BLaER1 (cell line): ENCODE measurements around the gene CRYBG1.
"Not testable (repeated sequence)": the region's sequence is repeated elsewhere in the genome, so short reads cannot be mapped to it uniquely, and the experiment has no call there.

Experiments
- H3K27ac ChIP-seq: shearing (Covaris generic); formaldehyde crosslinking; 2 replicates; pipeline ENCODE4 v1.8.1; 2022
- H3K27me3 ChIP-seq: shearing (Covaris generic); formaldehyde crosslinking; 2 replicates; pipeline ENCODE4 v1.8.1; 2022
- H3K36me3 ChIP-seq: shearing (Covaris generic); formaldehyde crosslinking; 2 replicates; pipeline ENCODE4 v1.8.1; 2022
- H3K4me1 ChIP-seq: shearing (Covaris generic); formaldehyde crosslinking; 2 replicates; pipeline ENCODE4 v1.8.1; 2022
- H3K4me2 ChIP-seq: shearing (Covaris generic); formaldehyde crosslinking; 2 replicates; pipeline ENCODE4 v1.8.1; 2022
- H3K4me3 ChIP-seq: shearing (Covaris generic); formaldehyde crosslinking; 2 replicates; pipeline ENCODE4 v1.8.1; 2022
- H3K9ac ChIP-seq: shearing (Covaris generic); formaldehyde crosslinking; 2 replicates; pipeline ENCODE4 v1.8.1; 2022
- H3K9me3 ChIP-seq: shearing (Covaris generic); formaldehyde crosslinking; 2 replicates; pipeline ENCODE4 v1.8.1; 2022
- H4K20me1 ChIP-seq: shearing (Covaris generic); formaldehyde crosslinking; 2 replicates; pipeline ENCODE4 v1.8.1; 2022
- Cebpa-rat ChIP-seq: shearing (Covaris generic); IDR thresholded peaks from 2 replicates; pipeline ENCODE4 v1.8.1; 2022

CRYBG1 gene

DNA sequence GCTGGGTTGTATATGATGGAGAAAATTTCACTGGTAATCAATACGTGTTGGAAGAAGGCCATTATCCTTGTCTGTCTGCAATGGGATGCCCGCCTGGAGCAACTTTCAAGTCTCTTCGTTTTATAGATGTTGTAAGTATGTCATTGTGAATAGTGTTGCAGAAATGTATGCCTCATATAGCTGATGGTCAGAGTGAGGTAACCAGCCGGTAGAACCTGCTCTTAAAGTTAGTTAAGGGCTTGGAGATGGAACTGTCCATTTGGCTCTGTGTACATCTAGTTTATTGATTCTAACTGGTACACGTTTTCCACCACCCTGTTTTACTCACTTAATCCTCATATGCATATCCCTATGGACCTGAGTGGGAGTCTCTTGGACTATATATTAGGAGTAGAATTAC is 195.2 kb downstream of the CRYBG1 start:
- no peak for TF ChIP-seq Cebpa-rat
- Histone ChIP-seq H3K27me3 (no peaks in the 10 kb centered on the region), H3K9ac (no peak overlapping the region), H3K36me3 (no peaks in the 10 kb centered on the region), H3K9me3 (peaks cover 3% of the 10 kb centered on the region; the same call in 1 of the 2 replicates), H3K4me3 (no peak overlapping the region), H3K27ac (no peak overlapping the region), H4K20me1 (no peaks in the 10 kb centered on the region), H3K4me1 (peaks cover 21% of the 10 kb centered on the region), H3K4me2 (no peak overlapping the region)

DNA sequence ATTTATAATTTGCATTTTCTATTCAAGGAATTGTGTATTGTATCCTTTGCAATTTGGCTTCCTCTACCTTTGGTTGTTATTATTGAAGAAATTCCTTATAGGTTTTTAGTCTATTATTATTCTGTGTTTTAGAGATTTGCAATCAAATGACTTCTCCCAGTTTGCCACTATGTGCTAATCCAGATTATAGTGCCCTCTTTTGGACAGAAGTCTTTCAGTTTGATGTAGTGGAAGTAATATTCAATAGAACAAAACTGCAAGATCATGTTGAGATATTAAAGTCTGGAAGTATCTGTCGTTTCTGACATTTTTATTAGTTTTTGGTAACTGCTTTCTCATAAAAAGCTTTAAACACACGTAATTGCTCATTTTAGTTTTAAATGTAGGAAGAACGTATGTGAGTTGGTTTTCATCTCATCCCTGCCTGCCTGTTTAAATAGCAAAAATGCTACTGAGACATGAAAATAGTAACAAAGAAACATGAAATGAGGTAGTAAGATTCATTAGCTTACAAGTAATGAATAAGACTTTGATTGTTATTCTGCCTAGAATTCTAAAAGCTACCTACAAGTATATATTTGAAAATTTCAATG is 195.9 kb downstream of the CRYBG1 start:
- Histone ChIP-seq H3K4me3 (no peak overlapping the region), H4K20me1 (no peaks in the 10 kb centered on the region), H3K4me1 (peaks cover 23% of the 10 kb centered on the region), H3K36me3 (no peaks in the 10 kb centered on the region), H3K4me2 (no peak overlapping the region), H3K9me3 (no peaks in the 10 kb centered on the region; the same call in 1 of the 2 replicates), H3K9ac (no peak overlapping the region), H3K27me3 (no peaks in the 10 kb centered on the region), H3K27ac (no peak overlapping the region)
- no peak for TF ChIP-seq Cebpa-rat

DNA sequence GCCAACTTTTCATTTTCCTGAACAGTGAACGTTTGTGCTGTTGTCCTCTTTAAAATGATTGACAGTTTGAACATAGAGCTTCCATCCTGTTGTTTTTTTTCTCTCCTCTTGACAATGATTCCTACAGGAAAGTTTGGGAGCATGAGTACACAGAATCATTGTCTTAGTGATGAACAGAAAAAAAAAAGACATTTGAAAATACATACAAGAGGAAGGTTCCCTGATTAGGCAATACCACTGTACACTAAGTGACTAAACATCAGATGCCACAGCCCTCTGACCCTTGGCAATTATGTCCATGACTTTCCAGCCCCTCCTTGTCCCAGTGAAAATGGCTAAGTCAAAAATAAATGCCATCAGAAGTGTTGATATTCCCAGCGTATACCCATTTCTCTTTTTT is 197.3 kb downstream of the CRYBG1 start:
- no peaks in the 10 kb centered on the region for H3K9me3 ChIP-seq
- no peak overlapping the region for H3K4me3 ChIP-seq
- H3K36me3 ChIP-seq, result no peaks in the 10 kb centered on the region
- TF ChIP-seq Cebpa-rat, result no peak
- H3K4me2 ChIP-seq, result no peak overlapping the region
- H4K20me1 ChIP-seq, result no peaks in the 10 kb centered on the region
- H3K27ac ChIP-seq, result no peak overlapping the region
- H3K9ac ChIP-seq, result no peak overlapping the region
- H3K4me1 ChIP-seq, result peaks cover 17% of the 10 kb centered on the region
- no peaks in the 10 kb centered on the region for H3K27me3 ChIP-seq

DNA sequence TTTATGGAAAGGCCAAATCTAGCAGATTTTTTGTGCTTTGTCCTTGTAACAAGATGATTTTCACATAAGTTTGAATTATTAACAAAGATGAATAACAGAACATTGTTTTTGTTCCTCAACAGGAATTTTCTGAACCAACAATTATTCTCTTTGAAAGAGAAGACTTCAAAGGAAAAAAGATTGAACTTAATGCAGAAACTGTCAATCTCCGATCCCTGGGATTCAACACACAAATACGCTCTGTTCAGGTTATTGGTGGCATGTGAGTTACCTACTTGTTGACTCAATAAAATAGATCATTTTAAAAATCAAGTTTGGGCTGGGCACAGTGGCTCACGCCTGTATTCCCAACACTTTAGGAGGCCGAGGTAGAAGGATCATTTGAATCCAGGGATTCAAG is 197.8 kb downstream of the CRYBG1 start:
- Histone ChIP-seq H3K4me2 (no peak overlapping the region), H3K9me3 (no peaks in the 10 kb centered on the region), H3K4me3 (no peak overlapping the region), H3K27me3 (no peaks in the 10 kb centered on the region), H3K4me1 (peaks cover 12% of the 10 kb centered on the region), H3K27ac (no peak overlapping the region), H3K36me3 (no peaks in the 10 kb centered on the region), H3K9ac (no peak overlapping the region), H4K20me1 (no peaks in the 10 kb centered on the region)
- no peak for TF ChIP-seq Cebpa-rat

DNA sequence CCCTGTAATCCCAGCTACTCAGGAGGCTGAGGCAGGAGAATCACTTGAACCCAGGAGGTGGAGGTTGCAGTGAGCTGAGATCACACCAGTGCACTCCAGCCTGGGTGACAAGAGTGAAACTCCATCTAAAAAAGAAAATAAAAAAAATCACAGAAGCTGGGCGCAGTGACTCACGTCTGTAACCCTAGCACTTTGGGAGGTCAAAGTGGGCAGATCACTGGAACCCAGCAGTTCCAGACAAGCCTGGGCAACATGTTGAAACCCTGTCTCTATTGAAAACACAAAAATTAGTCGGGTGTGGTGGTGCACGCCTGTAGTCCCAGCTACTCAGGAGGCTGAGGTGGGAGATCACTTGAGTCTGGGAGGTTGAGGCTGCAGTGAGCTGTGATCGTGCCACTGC is 199.1 kb downstream of the CRYBG1 start:
- H3K9ac ChIP-seq, result not testable (repeated sequence)

DNA sequence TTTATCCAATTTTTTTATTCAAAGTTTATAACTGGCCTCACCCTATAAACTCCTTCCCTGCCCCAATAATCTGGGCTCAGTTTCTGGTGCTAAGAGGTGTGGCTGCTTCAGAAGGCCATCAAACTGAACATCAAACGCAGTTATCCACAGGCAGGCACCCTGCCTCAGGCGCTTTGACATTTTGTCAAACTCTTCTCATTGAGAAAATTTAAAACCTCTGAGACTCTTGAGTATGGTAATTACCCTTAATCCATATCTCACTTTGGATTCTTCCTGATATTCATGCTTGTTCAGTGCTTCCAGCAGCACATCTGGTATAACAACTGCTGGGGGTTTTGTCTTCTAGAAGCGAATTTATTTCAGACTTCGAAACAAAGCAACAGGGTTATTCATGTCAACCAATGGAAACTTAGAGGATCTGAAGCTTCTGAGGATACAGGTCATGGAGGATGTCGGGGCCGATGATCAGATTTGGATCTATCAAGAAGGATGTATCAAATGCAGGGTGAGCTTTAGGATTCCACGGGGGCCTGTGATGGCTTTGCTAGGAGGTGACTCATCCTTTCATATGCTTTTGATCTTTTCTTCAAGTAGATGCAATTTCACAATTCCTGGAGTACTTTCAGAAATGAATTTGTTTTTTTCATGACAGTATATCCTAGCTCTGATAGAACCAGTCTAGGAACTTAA is 200.6 kb downstream of the CRYBG1 start:
- H3K9ac ChIP-seq, result no peak overlapping the region
- H3K4me1 ChIP-seq, result peaks cover 7% of the 10 kb centered on the region; the same call in 1 of the 2 replicates
- H3K9me3 ChIP-seq, result no peaks in the 10 kb centered on the region
- H3K4me2 ChIP-seq, result no peak overlapping the region
- no peaks in the 10 kb centered on the region for H4K20me1 ChIP-seq
- H3K27ac ChIP-seq, result no peak overlapping the region
- TF ChIP-seq Cebpa-rat, result no peak
- no peak overlapping the region for H3K4me3 ChIP-seq
- no peaks in the 10 kb centered on the region for H3K36me3 ChIP-seq
- H3K27me3 ChIP-seq, result no peaks in the 10 kb centered on the region

More for the DNA sequence above, 199.1 kb downstream of the CRYBG1 start:
- not testable (repeated sequence) for H3K4me2 ChIP-seq, H3K36me3 ChIP-seq, H3K9me3 ChIP-seq, H3K4me1 ChIP-seq, H3K27ac ChIP-seq, H4K20me1 ChIP-seq, H3K4me3 ChIP-seq, H3K27me3 ChIP-seq

DNA sequence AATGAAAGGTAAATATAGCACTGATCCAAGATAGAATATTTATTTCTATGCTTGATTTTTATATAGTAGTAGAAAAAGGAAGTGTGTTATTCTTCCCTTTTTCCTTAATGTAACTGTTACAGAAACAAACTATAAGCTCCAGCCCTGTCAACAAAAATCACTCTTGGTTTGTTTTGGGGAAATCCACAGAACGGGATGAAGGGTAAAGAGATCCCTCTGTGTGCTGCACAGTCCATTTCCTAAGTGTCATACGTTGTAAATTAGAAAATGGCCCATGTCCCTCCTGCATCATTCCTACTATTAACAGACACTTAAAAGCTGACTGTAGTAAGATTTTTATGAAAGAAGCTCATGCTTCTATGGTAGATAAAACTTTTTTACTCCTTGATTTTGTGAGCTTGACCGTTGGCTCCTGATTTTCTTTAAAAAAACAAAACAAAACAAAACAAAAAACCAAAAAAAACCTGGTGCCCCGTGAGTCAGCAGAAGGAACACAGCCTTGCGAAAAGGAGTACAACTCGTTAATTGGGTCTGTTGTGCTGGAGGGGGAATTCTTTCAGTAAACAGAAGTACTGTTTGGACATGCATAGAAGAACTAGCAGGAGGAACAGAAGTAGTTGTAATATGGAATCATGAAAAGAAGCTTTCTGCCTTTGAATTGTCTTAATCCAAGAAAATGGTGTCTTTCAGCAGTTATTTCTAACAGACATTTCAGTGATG is 201.3 kb downstream of the CRYBG1 start:
- no peak overlapping the region for H3K27ac ChIP-seq

DNA sequence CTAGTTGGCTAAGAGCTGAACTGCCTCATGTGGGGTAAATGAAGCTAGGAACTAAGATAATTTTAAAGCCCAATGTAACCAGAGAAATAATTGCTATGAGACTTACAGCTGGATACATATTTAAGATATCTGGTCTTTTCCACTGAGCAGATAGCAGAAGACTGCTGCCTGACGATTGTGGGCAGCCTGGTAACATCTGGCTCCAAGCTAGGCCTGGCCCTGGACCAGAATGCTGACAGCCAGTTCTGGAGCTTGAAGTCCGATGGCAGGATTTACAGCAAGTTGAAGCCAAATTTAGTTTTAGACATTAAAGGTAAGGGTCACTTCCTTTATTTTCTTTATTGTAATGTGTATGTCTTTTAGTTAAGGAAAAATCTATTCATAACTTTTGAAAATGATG is 203.1 kb downstream of the CRYBG1 start:
- Histone ChIP-seq H3K36me3 (no peaks in the 10 kb centered on the region), H3K27ac (no peak overlapping the region), H3K27me3 (no peaks in the 10 kb centered on the region), H3K4me1 (peaks cover 7% of the 10 kb centered on the region; the same call in 1 of the 2 replicates), H3K9me3 (no peaks in the 10 kb centered on the region), H3K4me3 (no peak overlapping the region), H3K9ac (no peak overlapping the region), H4K20me1 (no peaks in the 10 kb centered on the region), H3K4me2 (no peak overlapping the region)
- TF ChIP-seq Cebpa-rat, result no peak

More for the DNA sequence above, 201.3 kb downstream of the CRYBG1 start:
- Histone ChIP-seq H3K9me3 (no peaks in the 10 kb centered on the region), H3K4me2 (no peak overlapping the region), H3K4me1 (peaks cover 7% of the 10 kb centered on the region; the same call in 1 of the 2 replicates), H3K9ac (no peak overlapping the region), H4K20me1 (no peaks in the 10 kb centered on the region), H3K27me3 (no peaks in the 10 kb centered on the region), H3K4me3 (no peak overlapping the region), H3K36me3 (no peaks in the 10 kb centered on the region)
- TF ChIP-seq Cebpa-rat, result no peak

DNA sequence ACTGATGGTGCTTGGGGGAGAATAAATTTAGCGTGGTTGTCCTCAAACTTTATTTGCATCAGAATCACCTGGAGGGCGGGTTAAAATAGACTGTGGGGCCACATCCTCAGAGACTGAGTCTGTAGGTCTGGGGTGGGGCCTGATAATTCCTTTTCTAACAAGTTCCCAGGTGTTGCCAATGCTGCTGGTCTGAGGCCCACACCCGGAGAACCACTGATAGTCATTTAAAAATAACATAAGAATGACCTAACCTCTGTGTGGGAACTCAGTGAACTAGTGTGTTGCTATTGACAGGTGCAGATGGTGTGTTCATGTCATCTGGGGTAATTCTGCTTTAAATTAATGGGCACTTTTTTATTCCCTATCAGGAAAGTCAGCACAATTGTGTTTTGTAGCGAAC is 204.0 kb downstream of the CRYBG1 start:
- Histone ChIP-seq H3K4me1 (peaks cover 7% of the 10 kb centered on the region; the same call in 1 of the 2 replicates), H4K20me1 (no peaks in the 10 kb centered on the region), H3K4me3 (no peak overlapping the region), H3K27ac (no peak overlapping the region), H3K9me3 (no peaks in the 10 kb centered on the region), H3K27me3 (no peaks in the 10 kb centered on the region), H3K9ac (no peak overlapping the region), H3K36me3 (no peaks in the 10 kb centered on the region), H3K4me2 (no peak overlapping the region)
- TF ChIP-seq Cebpa-rat, result no peak

DNA sequence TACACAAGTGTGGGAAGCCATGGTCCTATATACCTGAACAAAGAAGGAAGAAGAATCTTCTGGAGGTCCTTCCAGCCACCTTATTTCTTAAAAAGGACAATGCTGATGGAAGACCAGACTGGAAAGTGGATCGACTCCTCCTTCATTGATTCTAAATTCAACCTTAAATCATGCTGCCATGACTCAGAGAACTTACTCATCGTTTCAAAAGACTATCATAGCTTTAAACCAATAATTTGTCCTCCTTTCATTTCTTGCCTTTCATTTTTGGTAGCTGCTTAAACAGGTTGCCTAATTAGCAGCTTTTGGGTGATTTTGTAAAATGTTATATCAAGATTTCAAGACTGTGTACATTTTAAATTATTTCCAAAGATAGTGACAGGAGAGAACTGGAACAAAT is 208.0 kb downstream of the CRYBG1 start:
- H3K27ac ChIP-seq, result no peak overlapping the region
- no peak overlapping the region for H3K4me3 ChIP-seq
- no peak overlapping the region for H3K4me2 ChIP-seq
- no peaks in the 10 kb centered on the region for H3K27me3 ChIP-seq
- H3K36me3 ChIP-seq, result peaks cover 18% of the 10 kb centered on the region
- TF ChIP-seq Cebpa-rat, result no peak
- no peaks in the 10 kb centered on the region for H4K20me1 ChIP-seq
- peaks cover 15% of the 10 kb centered on the region for H3K4me1 ChIP-seq
- no peak overlapping the region for H3K9ac ChIP-seq
- H3K9me3 ChIP-seq, result no peaks in the 10 kb centered on the region
